Stimulated activated CD4-positive, alpha-beta T cell treated with anti-CD3 and anti-CD28 coated beads, Interleukin-1b, Interleukin-23, amount 100 ng/mL, for 4 hours (primary cell): ENCODE results near the gene S1PR1.
A peak's percentile ranks its signal among the peaks of the same experiment; 100 is the strongest.
"Not testable (repeated sequence)": the region's sequence is repeated elsewhere in the genome, so short reads cannot be mapped to it uniquely, and the experiment has no call there.

Source experiments
- DNase-seq, 2 donors: peaks; one replicate each; pipeline ENCODE4 v3.0.0-alpha.2; 2020; ENCODE audit warnings: low read depth in 2 of 2

Gene S1PR1

DNA sequence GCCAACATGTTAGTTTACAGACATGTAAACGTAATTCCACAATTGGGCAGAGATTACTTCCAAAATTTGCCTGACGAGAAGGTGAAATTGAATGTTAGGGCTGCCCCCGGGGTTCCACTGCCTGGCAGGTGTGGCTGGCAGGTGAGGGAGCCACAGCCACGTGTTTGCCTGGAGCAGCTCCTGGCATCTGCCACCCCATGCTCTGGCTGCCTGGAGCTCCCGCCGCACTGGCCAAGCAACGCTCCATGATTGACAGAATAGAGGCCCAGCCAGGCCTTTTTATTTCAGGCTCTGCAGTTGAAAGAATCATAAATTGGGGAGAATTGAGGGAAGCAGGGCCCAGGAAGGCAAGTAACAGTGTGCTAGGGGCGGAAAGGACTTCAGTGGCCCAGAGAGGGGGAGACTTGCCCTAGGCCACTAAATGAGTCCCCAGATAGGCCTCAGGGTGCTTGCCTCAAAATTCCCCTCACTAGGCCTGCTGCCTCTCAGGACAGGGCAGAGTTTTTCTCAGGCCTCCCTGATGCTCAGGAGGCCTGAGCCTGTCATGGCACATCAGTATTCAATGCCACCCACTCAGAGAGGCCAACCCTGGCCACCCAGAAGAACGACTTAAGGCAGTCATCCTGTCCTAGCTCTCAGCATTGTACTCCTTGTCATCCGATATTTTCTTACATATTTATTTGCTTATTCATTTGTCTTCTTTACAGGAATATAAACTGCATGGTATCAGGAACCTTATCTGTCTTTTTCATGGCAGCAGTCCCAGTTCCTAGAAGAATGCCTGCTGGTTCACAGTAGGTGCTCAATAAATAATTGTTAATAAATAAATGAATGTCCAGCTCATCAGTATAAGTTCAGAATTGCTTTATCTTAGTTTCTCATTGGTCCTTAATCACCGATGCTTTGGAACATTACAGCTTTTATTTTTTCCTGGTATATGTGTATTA, 16.6 kb upstream of the S1PR1 start:
- DNase-seq, result no peak

- DNase-seq, result no peak
These were observed 15.9 kb upstream of the S1PR1 start for GRCh38 chr1:101220906-101221305.

DNA sequence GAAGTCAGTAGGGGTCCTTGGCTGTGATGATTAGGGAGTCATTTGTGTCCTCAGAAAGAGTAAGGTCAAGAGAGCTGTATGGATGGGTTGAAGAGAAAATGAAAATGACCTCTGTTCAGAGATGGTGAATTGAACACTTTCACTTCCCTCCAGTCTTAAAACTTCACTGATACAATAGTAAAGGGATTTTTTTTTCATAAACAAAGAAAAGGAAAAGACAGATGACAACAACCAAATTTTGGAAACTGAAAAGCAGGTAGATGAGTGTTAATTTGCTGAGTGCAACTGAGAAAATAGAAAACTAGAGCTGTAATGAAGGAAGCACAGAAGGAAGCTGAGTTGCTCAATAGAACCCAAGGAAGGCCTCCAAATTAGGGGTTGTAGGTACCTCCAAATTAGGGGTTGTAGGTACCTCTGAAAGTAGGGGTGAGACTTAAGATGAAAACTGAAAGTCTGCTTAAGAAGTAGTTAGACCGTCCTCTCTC, 14.8 kb upstream of the S1PR1 start:
- no peak for DNase-seq

GRCh38 chr1:101227837-101228236, 9.0 kb upstream of the S1PR1 start:
- DNase-seq, result no peak

DNA sequence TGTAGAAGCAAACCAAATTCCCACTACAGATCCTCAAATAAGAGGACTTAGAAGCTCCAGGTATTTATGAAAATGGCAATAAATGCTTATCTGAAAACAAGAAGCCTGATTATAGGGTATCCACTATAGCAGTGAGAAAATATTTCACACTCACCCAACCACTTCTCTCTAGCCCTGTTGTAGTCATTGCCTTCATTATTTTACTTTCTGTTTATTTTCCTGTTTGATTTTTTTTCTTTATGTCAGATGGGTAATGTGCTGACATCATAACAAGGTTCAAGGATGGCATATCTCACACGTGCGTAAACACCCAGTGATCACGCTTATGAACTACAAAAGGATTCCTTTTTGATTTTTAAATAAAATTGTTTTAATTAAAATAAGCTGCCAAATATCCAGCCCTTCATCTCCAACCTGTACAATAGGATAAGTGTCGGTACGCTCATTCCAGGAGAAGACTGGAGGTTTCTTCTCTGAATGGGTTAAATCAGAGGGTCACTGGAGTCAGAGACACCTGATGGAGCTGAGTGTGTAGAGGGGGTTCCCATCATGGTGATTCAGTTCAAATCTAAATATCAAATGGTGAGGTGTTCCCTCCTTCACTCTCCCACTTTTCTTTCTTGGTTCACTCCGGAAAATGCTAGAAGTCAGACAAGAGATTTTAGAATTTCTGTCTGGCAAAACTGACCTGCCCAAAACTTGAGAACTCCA, 8.2 kb upstream of the S1PR1 start:
- DNase-seq, result no peak

DNA sequence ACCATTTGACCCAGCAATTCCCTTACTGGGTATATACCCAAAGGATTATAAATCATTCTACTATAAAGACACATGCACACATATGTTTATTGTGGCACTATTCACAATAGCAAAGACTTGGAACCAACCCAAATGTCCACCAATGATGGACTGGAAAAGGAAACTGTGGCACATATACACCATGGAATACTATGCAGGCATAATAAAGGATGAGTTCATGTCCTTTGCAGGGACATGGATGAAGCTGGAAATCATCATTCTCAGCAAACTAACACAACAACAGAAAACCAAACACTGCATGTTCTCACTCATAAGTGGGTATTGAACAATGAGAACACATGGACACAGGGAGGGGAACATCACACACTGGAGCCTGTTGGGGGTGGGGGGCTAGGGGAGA, 4.6 kb upstream of the S1PR1 start:
- not testable (repeated sequence) for DNase-seq

GRCh38 chr1:101233495-101233894, 3.3 kb upstream of the S1PR1 start:
- no peak for DNase-seq

DNA sequence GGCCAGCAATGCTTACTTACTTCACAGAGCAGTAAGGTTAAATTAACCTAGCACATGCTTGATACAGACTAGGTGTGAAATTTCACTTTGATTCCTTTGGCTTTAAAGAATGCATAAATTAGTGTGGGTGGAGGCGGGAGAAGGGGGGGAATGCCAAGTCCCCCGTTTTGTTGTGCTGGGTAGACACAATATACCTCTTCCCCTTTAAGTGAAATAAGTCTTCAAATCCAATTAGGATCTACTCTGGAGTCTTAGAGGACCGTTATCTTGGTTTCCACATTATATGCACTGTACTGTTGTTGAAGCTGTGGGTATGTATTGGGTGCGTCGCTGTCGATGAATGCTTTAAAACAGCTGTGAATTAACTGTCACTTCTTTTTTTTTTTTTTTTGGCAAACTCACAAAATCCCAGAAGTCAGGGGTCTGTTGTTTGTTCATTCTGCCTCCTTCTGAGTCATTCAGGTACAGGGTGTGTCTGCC, 1.6 kb upstream of the S1PR1 start:
- no peak for DNase-seq

- DNase-seq, result peak in 1 of 2 donors; percentile 45
These were observed 913 bp upstream of the S1PR1 start for GRCh38 chr1:101235696-101236515.

GRCh38 chr1:101237229-101237837, 514 bp downstream of the S1PR1 start:
- no peak for DNase-seq

DNA sequence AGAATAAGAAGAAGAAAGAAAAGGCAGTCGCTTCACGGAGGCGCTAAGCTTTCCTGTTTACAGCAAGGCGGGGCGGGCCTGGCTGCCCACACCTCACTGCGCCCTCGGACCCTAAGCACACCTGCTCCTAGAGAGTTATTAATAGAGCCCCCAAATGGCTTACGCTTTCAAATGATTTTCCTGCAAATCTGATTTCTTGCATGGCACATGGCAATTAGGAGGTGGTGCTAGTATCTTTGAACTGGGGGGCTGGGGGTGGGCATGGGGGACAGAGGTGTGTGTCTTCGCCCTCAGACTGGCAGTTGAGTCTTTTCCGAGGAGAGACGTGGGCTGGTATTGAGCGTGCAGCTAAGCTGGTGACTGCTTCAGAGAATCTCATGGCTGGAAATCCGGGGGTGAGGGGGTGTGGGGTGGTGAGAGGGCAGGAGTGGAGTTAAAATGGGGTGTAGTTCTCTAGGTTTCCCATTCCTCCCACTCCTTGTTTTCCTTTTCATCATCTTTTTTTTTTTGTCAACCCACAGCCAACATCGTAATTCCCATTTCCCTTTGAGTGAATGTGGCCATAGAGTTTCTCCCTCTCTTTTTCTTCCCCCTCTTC, 1.3 kb downstream of the S1PR1 start:
- peak; percentile 53 to 65 for DNase-seq

- peak; percentile 79 to 82 for DNase-seq
These were observed 1.9 kb downstream of the S1PR1 start for GRCh38 chr1:101238681-101239094.

DNA sequence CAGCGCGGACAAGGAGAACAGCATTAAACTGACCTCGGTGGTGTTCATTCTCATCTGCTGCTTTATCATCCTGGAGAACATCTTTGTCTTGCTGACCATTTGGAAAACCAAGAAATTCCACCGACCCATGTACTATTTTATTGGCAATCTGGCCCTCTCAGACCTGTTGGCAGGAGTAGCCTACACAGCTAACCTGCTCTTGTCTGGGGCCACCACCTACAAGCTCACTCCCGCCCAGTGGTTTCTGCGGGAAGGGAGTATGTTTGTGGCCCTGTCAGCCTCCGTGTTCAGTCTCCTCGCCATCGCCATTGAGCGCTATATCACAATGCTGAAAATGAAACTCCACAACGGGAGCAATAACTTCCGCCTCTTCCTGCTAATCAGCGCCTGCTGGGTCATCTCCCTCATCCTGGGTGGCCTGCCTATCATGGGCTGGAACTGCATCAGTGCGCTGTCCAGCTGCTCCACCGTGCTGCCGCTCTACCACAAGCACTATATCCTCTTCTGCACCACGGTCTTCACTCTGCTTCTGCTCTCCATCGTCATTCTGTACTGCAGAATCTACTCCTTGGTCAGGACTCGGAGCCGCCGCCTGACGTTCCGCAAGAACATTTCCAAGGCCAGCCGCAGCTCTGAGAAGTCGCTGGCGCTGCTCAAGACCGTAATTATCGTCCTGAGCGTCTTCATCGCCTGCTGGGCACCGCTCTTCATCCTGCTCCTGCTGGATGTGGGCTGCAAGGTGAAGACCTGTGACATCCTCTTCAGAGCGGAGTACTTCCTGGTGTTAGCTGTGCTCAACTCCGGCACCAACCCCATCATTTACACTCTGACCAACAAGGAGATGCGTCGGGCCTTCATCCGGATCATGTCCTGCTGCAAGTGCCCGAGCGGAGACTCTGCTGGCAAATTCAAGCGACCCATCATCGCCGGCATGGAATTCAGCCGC, 2.5 kb downstream of the S1PR1 start:
- peak in 1 of 2 donors; percentile 35 for DNase-seq

DNA sequence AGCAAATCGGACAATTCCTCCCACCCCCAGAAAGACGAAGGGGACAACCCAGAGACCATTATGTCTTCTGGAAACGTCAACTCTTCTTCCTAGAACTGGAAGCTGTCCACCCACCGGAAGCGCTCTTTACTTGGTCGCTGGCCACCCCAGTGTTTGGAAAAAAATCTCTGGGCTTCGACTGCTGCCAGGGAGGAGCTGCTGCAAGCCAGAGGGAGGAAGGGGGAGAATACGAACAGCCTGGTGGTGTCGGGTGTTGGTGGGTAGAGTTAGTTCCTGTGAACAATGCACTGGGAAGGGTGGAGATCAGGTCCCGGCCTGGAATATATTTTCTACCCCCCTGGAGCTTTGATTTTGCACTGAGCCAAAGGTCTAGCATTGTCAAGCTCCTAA, 3.2 kb downstream of the S1PR1 start:
- no peak for DNase-seq

- no peak for DNase-seq
These were observed 4.8 kb downstream of the S1PR1 start for GRCh38 chr1:101241485-101242225.

DNA sequence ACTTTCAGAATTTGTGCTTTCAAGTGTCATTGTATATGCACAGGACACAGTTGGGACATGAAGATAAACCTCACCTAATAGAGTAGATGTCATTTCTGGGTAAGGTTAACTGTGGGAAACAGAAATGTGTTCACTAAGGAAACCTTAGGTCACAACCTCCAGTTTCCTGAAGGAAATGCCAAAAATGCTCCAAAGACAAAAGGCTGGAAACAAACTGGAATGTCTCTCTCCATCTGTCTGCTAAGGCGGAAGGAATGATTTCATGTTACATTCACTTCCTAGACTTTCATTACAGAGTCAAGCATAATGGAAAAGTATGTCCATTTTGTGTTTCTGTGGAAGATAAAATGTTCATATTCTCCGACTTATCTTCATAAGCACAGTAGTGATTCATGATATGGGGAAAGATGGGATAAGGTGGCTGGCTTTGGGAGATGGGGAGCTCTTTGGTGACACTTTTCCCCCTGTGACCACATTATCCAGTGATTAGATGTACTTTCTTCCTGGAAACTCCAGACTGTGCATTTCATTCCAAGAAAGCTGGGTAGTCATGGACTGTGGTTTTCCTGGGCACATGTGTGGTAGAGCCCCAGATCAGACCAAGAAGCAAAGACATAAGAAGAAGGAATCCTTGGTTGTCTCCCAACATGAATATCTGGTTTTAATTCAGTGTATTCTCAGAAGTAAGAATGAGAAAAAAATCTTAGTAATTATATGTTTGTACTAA, 5.7 kb downstream of the S1PR1 start:
- DNase-seq, result no peak

GRCh38 chr1:101243751-101244150, 6.9 kb downstream of the S1PR1 start:
- no peak for DNase-seq

DNA sequence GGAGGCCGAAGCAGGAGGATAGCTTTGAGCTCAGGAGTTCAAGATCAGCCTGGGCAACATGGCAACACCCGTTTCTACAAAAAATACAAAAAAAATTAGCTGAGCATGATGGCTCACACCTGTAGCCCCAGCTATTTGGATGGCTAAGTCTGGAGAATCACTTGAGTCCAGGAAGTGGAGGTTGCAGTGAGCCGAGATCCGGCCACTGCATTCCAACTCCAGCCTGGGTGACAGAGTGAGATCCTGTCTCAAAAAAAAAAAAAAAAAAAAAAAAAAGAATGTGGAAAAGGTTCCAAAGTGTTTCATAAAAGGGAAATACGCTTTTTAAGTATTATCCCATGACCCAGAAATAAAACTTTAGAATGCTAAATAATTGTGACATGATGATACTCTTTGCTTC, 8.0 kb downstream of the S1PR1 start:
- DNase-seq, result no peak
